Prostate gland (tissue), 2 donors: ENCODE data around the gene INAFM2. TPM values are rescaled to one million over a fixed set of nuclear protein-coding genes. Genes with fewer than 3 reads are reported as not detected.
A peak's percentile ranks its signal among the peaks of the same experiment; 100 is the strongest.

ENCODE experiments used
- DNase-seq: peaks from one replicate; pipeline ENCODE4 v3.0.0-alpha.2; 2019; ENCODE audit warnings: low spot score
- H3K27ac ChIP-seq, 2 donors: fragments of 200-600 bp; sonication (generic); 2 replicates each; pipeline ENCODE4 v1.5.1; 2017 to 2019
- H3K27me3 ChIP-seq: fragments of 200-600 bp; sonication (generic); replicated peaks from 2 replicates; pipeline ENCODE4 v1.5.1; 2019; ENCODE audit not compliant: insufficient read depth
- H3K36me3 ChIP-seq, 2 donors: fragments of 200-600 bp; sonication (generic); 1 replicate in 1 of 2; 2 replicates in 1 of 2; pipeline versions ENCODE4 v1.5.1 to v1.8.1; 2017 to 2019
- H3K4me1 ChIP-seq: fragments of 200-600 bp; sonication (generic); replicated peaks from 2 replicates; pipeline ENCODE4 v1.5.1; 2019
- H3K4me3 ChIP-seq, 2 donors: fragments of 200-600 bp; sonication (generic); 2 replicates each; pipeline ENCODE4 v1.5.1; 2017 to 2019
- H3K9me3 ChIP-seq: fragments of 200-600 bp; sonication (generic); 2 replicates; pipeline ENCODE4 v1.5.1; 2017
- CTCF ChIP-seq, 4 experiments: fragments of 200-600 bp in 2 of 4; fragments of 450-650 bp in 2 of 4; sonication (generic) in 2 of 4; IDR thresholded peaks; 1 replicate in 3 of 4; 2 replicates in 1 of 4; pipeline ENCODE4 v1.5.1; 2016 to 2019; ENCODE audit warnings: antibody characterized with exemption in 4 of 4, mild to moderate bottlenecking in 2 of 4, moderate library complexity in 2 of 4
- POLR2A ChIP-seq: fragments of 450-650 bp; IDR thresholded peaks from one replicate; pipeline ENCODE4 v1.6.1; 2016; ENCODE audit warnings: antibody characterized with exemption, mild to moderate bottlenecking
- POLR2AphosphoS5 ChIP-seq: sonication (generic); formaldehyde crosslinking; IDR thresholded peaks from one replicate; pipeline ENCODE4 v1.6.1; 2017; ENCODE audit warnings: antibody characterized with exemption
- WGBS: methylation state at CpG from one replicate; pipeline ENCODE4 v1.1.5; 2018; 5-methylcytosine and 5-hydroxymethylcytosine counted together
- intact Hi-C: fragments of 100-400 bp; cut with DNase I; formaldehyde crosslinking; loops from one replicate; pipeline ENCODE4 v1.14.2; 2022
- total RNA-seq, 2 donors: library from RNA; depleted of rRNA; stranded (reverse); fragments of >200 nt; gene quantifications; one replicate each; pipeline ENCODE4 v1.1.0, GENCODE V29; 2016

The INAFM2 gene
- total RNA-seq, 2 donors from 2014 or later, result 18.7 to 24.3 TPM

- Histone ChIP-seq H3K4me3 (peak overlapping the region in 1 of 2 donors; percentile 2), H3K4me1 (no peaks in the 10 kb centered on the region), H3K27ac (no peak overlapping the region), H3K27me3 (no peaks in the 10 kb centered on the region), H3K36me3 (no peaks in the 10 kb centered on the region), H3K9me3 (no peaks in the 10 kb centered on the region)
- 68% methylated on average over 7 of the region's 7 CpGs for WGBS
- no peak for DNase-seq
- intact Hi-C loops, result no loop called here
- TF ChIP-seq POLR2AphosphoS5 (no peak), CTCF (IDR thresholded peaks at IDR 0.05) (no peak), POLR2A (no peak)
Measured at GRCh38 chr15:40306908-40307307, 16.6 kb upstream of the INAFM2 start.

- no peak for DNase-seq
- Histone ChIP-seq H3K27me3 (no peaks in the 10 kb centered on the region), H3K9me3 (no peaks in the 10 kb centered on the region), H3K36me3 (no peaks in the 10 kb centered on the region), H3K27ac (no peak within 1 kb of the TSS), H3K4me3 (peak within 1 kb of the TSS in 1 of 2 donors; percentile 2), H3K4me1 (no peaks in the 10 kb centered on the region)
- WGBS, result 55% methylated on average over 10 of the region's 15 CpGs
- no peak for TF ChIP-seq POLR2A
- no peak for TF ChIP-seq POLR2AphosphoS5
- no peak for TF ChIP-seq CTCF (IDR thresholded peaks at IDR 0.05)
- intact Hi-C loops, result no loop called here
Measured at GRCh38 chr15:40307421-40308211, 15.9 kb upstream of the INAFM2 start, which contains the start of gene PLCB2. PLCB2 (minus strand) TSS chr15:40307935; CDS start chr15:40307672, 263 bp downstream.

DNA sequence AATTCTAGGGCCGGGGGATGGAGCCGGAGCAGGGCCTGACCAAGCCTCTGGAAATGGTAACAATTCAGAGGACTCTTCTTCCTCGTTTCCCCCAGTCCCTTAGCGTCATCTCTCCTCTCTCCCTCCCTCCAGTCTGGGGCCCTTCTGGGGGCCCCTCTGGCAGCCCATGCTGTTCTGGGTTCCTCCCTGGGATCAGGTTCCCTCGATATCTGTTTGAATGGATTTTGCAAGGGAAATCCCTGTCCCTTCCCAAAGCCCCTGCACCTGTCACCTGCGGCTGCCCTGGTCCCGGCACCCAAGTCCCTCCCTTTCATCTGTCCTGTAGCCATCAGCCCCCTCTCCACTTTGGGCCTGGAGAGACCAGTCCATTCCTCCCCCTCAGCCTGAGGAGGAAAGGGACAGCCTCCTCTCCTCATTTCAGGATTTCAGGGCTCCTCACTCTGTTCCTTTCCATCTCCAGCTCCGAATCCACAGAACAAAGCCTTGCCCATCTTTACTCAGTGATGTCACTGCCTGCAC, 14.1 kb upstream of the INAFM2 start:
- Histone ChIP-seq H3K4me3 (no peak overlapping the region), H3K9me3 (no peaks in the 10 kb centered on the region), H3K4me1 (no peaks in the 10 kb centered on the region), H3K27me3 (no peaks in the 10 kb centered on the region), H3K27ac (no peak overlapping the region), H3K36me3 (no peaks in the 10 kb centered on the region)
- intact Hi-C loops, result no loop called here
- DNase-seq, result no peak
- no peak for TF ChIP-seq CTCF (IDR thresholded peaks at IDR 0.05)
- 80% methylated on average over 8 of the region's 8 CpGs for WGBS

GRCh38 chr15:40310001-40310959, 13.2 kb upstream of the INAFM2 start:
- Histone ChIP-seq H3K9me3 (no peaks in the 10 kb centered on the region), H3K27me3 (no peaks in the 10 kb centered on the region), H3K27ac (no peak overlapping the region), H3K36me3 (no peaks in the 10 kb centered on the region), H3K4me3 (no peak overlapping the region), H3K4me1 (no peaks in the 10 kb centered on the region)
- TF ChIP-seq CTCF (IDR thresholded peaks at IDR 0.05) (peak in 3 of 4 experiments; percentile 46 to 67 (median 63)), POLR2AphosphoS5 (no peak)
- DNase-seq, result peak; percentile 22
- 22% methylated on average over 4 of the region's 4 CpGs for WGBS
- intact Hi-C loops, result no loop called here
